HG03196 (cell line): ENCODE results near the gene NTRK2.

ENCODE experiments used
- ATAC-seq: cut with Tn5 transposase; IDR thresholded peaks from one replicate; pipeline ENCODE4 v1.9.1; 2021; ENCODE audit not compliant: unreplicated experiment

Gene NTRK2

GRCh38 chr9:84966876-84967830, 297.6 kb downstream of the NTRK2 start:
- no peak for ATAC-seq

- ATAC-seq, result no peak
Observed at GRCh38 chr9:84969084-84969483, 299.6 kb downstream of the NTRK2 start.

DNA sequence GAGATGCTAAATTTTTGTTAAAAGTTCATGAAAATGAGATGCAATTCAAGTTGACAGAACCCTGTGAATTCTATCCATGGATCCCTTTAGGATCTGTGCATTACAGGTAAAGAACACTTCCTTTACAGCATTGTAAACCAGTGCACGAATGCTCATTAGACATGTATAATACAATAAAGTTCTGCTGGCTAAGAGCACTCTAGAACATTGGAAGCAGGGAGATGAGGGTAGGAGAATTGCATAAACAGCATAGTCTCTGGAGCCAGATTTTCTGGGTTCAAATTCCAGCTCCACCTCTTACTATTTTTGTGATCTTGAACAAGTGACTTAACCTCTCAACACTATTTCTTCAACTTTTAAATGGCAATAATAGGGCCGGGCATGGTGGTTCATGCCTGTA, 300.2 kb downstream of the NTRK2 start:
- ATAC-seq, result no peak

- ATAC-seq, result no peak
Observed at GRCh38 chr9:84970432-84970831, 300.9 kb downstream of the NTRK2 start.

DNA sequence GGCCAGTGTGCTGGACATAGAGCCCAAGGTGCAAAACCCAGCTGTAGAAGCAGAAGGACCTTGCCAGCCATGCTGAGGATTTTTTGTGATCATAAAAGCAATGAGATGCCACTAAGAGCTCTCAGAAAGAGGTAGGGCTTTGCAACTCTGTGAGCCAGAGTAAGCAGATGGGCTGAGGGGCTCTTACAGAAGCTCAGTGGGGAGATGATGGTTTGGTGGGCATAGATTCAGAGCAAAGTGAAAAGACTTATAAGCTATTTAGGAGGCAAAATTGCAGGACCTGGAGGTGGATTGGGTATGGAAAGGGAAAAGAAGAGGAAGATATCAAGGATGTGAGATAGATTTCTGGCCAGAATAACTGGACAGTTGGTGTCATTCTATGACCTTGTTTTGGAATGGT, 302.0 kb downstream of the NTRK2 start:
- ATAC-seq, result no peak

GRCh38 chr9:84974258-84974657, 304.7 kb downstream of the NTRK2 start:
- ATAC-seq, result no peak

GRCh38 chr9:84974855-84975254, 305.3 kb downstream of the NTRK2 start:
- no peak for ATAC-seq

DNA sequence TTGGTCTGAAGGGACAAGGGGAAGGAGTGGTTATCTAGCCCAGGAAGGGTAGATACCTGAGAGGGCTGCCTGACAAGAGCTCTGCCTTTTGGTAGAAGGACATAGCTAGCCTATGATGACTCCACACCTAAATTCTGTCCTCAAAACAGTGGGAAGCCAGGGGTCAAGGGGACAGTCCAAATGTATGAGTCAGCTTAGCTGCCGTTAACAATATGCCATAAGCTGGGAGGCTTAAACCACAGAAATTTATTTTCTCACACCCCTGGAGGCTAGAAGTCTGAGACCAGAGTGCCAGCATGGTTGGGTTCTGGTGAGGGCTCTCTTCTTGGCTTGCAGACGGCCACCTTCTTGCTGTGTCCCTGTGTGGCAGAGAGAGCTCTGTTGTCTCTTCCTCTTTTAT, 306.4 kb downstream of the NTRK2 start:
- ATAC-seq, result no peak

DNA sequence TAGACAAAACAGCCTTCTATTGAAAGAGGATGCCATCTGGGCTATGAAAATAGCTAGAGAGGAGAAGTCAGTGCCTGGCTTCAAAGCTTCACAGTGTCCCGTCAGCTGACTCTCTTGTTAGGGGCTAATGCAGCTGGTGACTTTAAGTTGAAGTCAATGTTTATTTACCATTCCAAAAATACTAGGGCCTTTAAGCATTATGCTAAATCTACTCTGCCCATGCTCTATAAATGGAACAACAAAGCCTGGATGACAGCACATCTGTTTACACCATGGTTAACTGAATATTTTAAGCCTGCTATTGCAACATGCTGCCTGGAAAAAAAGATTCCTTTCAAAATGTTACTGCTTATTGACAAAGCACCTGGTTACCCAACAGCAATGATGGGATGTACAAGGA, 309.1 kb downstream of the NTRK2 start:
- ATAC-seq, result no peak

- ATAC-seq, result no peak
Observed at GRCh38 chr9:84983749-84984148, 314.2 kb downstream of the NTRK2 start.

DNA sequence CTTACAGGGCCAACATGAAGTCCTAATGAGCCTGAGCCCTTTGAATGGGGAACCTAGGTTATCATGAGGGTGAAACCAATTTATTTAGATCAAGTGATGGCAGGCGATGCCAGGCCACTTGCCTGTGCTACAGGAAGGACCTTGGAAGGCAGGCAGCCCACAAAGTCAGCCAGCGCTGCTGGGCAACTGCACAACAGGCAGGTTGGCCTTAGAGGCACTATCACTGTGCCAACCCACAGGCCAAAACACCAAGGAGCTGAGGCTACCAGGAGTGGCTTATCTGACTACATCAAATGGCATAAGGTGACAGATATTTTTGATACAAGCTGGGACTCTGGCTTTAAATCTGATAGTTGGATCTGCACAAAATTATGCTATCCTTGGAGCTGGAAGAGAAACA, 319.1 kb downstream of the NTRK2 start:
- no peak for ATAC-seq

- no peak for ATAC-seq
Observed at GRCh38 chr9:84990416-84990815, 320.9 kb downstream of the NTRK2 start.

DNA sequence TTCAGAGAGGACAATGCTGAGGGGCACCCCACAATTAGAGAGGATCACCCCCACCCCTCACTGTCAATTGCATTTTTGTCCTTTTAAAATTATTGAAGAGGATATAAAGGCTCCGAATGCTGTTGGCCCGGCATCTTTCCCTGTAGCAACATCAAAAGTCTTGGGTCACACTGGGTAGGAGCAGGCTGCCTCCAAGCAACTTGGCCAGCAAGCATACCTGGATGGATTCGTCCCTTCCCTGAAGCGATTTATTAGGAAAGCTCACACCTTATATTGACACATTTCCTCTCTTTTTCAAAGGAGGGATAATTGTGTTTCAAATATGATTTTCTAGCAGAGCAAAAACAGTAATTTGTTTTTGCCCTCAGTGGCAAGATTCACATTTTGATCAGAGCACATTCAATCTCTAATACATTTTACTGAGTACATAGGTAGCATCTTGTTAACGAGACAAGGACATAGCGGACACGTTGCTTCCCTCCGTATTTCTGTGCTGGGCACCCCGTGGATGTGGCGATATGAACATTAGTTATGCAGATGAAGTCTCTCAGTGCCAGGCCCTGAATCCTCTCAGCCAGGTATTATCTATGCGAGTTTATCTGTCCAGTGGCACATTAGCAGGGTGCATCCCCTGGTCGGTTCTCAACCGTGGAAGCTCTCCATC, 321.5 kb downstream of the NTRK2 start:
- no peak for ATAC-seq

- ATAC-seq, result no peak
Observed at GRCh38 chr9:84991514-84991870, 322.0 kb downstream of the NTRK2 start.

DNA sequence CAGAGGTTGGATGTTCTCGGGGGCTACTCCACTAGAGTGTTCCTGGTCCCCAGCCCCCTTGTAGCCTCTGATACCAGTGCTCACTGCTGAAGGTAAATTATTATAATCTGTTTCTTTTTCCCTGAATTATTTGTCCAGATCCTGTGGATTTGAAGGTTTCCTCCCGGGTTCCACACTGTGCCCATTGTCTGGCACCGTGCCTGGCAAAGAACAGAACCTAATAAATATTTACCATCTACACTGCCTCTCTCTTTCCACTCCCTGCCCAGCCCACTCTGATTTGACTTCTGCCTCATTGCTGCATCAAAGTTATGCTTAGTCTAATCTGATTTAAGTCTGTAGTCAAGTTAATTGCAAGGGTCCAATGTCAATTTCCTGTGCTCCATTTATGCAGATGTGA, 322.9 kb downstream of the NTRK2 start:
- no peak for ATAC-seq

DNA sequence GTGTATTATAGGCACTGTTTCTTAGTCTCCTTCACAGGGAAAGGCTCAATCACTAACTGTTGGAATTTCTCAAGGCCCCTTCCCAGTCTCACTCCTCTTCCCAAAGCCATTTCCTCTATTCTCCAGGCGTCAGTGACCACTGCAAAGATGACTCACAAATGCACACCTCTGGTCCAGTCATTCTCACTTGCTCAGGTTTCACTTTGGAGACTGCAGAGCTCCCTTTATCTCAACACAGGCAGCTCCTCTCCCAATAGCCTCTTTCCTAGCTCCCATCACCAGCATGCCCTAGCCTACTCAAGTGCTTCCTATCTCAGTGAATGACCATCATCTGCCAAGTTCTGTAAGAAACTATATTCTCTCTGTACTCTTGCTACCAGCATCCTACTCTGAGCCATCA, 323.6 kb downstream of the NTRK2 start:
- ATAC-seq, result no peak

DNA sequence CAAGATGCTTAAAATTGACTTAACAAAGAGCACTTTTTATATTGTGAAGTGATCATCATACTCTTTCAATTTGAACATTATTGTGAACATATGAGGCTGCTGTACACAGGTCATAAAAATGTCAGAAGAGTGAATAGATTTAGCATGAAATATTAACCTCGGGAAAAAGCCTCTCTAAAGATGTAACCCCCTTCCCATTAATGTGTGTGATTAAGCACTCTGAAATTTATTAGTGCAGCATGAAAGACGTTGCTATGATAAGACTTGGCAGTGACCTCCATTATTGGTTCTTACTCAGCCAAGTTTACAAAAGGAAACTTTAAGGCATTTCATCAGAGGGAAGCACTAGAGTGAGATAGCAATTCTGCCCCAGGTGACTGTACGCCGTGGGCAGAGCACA, 326.5 kb downstream of the NTRK2 start:
- no peak for ATAC-seq

GRCh38 chr9:84996716-84997115, 327.2 kb downstream of the NTRK2 start:
- no peak for ATAC-seq

- ATAC-seq, result no peak
Observed at GRCh38 chr9:84997472-84997871, 327.9 kb downstream of the NTRK2 start.

GRCh38 chr9:84998639-84999038, 329.1 kb downstream of the NTRK2 start:
- ATAC-seq, result no peak

- no peak for ATAC-seq
Observed at GRCh38 chr9:84999788-85000187, 330.3 kb downstream of the NTRK2 start.

- no peak for ATAC-seq
Observed at GRCh38 chr9:85001925-85002324, 332.4 kb downstream of the NTRK2 start.
